Nephron progenitor cell (in vitro differentiated cells): ENCODE data around the gene KANSL1.

Experiments used
- DNase-seq: peaks from one replicate; pipeline ENCODE4 v3.0.0; 2021
- H3K27ac Mint-ChIP-seq: 2 replicates; pipeline ENCODE4 v1.8.0; 2021; ENCODE audit warnings: mild to moderate bottlenecking, moderate library complexity, mixed read lengths
- H3K27me3 Mint-ChIP-seq: 2 replicates; pipeline ENCODE4 v1.8.0; 2021; ENCODE audit warnings: mild to moderate bottlenecking, low read depth, mixed read lengths; ENCODE audit not compliant: poor library complexity
- H3K36me3 Mint-ChIP-seq: 2 replicates; pipeline ENCODE4 v1.8.0; 2021; ENCODE audit warnings: low read depth, mixed read lengths
- H3K4me1 Mint-ChIP-seq: 2 replicates; pipeline ENCODE4 v1.8.0; 2021; ENCODE audit warnings: mixed read lengths
- H3K4me3 Mint-ChIP-seq: 2 replicates; pipeline ENCODE4 v1.8.0; 2021; ENCODE audit warnings: mild to moderate bottlenecking, moderate library complexity, mixed read lengths
- H3K9me3 Mint-ChIP-seq: 2 replicates; pipeline ENCODE4 v1.8.0; 2021; ENCODE audit warnings: mild to moderate bottlenecking, moderate library complexity, mixed read lengths
- TF ChIP-seq, protein P1 (sequence below): fragments of 200-600 bp; sonication (generic); IDR thresholded peaks from 2 replicates; pipeline ENCODE4 v1.5.0; 2021; ENCODE audit warnings: antibody characterized with exemption

KANSL1 gene

DNA sequence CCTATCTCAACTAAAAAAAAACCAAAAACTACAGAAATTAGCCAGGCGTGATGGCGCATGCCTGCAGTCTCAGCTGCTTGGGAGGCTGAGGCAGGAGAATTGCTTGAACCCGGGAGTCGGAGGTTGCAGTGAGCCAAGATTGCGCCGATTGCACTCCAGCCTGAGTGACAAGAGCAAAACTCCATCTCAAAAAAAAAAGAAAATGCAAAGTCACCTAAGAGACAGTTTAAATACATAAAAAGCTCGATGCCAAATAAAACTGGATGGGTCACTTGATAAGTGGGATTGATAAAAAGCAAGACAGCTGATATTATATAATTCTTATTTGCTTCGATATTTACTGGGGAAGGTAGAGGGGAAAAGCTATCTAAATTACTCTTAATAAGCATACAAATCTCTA, 15.8 kb upstream of the KANSL1 start:
- H3K9me3 Mint-ChIP-seq = peaks cover 30% of the 10 kb centered on the region
- peaks cover 7% of the 10 kb centered on the region for H3K4me1 Mint-ChIP-seq
- H3K4me3 Mint-ChIP-seq = no peak overlapping the region
- no peak overlapping the region for H3K27ac Mint-ChIP-seq
- peaks cover 3% of the 10 kb centered on the region for H3K27me3 Mint-ChIP-seq
- no peak for DNase-seq
- H3K36me3 Mint-ChIP-seq = peaks cover 78% of the 10 kb centered on the region
- TF ChIP-seq, protein P1, sequence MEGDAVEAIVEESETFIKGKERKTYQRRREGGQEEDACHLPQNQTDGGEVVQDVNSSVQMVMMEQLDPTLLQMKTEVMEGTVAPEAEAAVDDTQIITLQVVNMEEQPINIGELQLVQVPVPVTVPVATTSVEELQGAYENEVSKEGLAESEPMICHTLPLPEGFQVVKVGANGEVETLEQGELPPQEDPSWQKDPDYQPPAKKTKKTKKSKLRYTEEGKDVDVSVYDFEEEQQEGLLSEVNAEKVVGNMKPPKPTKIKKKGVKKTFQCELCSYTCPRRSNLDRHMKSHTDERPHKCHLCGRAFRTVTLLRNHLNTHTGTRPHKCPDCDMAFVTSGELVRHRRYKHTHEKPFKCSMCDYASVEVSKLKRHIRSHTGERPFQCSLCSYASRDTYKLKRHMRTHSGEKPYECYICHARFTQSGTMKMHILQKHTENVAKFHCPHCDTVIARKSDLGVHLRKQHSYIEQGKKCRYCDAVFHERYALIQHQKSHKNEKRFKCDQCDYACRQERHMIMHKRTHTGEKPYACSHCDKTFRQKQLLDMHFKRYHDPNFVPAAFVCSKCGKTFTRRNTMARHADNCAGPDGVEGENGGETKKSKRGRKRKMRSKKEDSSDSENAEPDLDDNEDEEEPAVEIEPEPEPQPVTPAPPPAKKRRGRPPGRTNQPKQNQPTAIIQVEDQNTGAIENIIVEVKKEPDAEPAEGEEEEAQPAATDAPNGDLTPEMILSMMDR = no peak

DNA sequence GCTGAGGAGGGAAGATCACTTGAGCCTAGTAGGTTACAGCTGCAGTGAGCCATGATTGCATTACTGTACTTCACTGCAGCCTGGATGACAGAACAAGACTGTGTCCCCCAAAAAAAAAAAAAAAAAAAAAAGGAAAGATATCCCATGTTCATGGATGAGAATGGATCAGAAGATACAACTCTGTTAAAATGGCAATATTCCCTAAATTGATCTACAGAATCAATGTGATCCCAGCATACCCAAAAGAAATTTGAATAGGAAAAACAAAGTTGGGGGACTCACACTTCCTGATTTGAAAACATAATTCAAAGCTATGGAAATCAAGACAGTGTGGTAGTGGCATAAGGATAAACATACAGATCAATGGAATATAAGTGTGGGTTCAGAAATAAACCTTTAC, 12.7 kb upstream of the KANSL1 start:
- H3K27ac Mint-ChIP-seq = no peak overlapping the region
- TF ChIP-seq, protein P1 = no peak
- peaks cover 3% of the 10 kb centered on the region for H3K27me3 Mint-ChIP-seq
- DNase-seq = no peak
- H3K4me1 Mint-ChIP-seq = no peaks in the 10 kb centered on the region
- H3K9me3 Mint-ChIP-seq = peaks cover 48% of the 10 kb centered on the region
- peaks cover 93% of the 10 kb centered on the region for H3K36me3 Mint-ChIP-seq
- no peak overlapping the region for H3K4me3 Mint-ChIP-seq

DNA sequence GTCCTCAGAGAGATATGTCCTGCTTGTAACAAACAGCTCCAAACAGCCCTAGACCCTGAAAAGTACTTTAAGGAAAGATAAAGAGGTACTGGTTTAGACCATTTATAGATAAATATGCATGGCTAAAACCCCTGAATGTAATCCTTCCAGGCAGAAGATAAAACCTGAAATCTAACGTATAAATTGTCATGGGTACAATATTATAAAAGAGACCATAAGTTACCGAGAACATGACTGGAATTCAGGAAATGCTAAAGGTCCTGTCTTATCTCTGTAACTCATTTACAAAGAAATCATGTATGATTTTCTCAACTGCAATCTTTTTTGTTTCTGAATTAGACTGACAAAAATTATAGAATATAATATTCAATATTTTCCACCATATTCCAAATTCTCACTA, 9.2 kb upstream of the KANSL1 start:
- no peaks in the 10 kb centered on the region for H3K27me3 Mint-ChIP-seq
- H3K4me3 Mint-ChIP-seq = no peak overlapping the region
- H3K27ac Mint-ChIP-seq = no peak overlapping the region
- peaks cover 74% of the 10 kb centered on the region for H3K9me3 Mint-ChIP-seq
- H3K4me1 Mint-ChIP-seq = no peaks in the 10 kb centered on the region
- no peak for DNase-seq
- peaks cover 95% of the 10 kb centered on the region for H3K36me3 Mint-ChIP-seq
- TF ChIP-seq, protein P1 = no peak

DNA sequence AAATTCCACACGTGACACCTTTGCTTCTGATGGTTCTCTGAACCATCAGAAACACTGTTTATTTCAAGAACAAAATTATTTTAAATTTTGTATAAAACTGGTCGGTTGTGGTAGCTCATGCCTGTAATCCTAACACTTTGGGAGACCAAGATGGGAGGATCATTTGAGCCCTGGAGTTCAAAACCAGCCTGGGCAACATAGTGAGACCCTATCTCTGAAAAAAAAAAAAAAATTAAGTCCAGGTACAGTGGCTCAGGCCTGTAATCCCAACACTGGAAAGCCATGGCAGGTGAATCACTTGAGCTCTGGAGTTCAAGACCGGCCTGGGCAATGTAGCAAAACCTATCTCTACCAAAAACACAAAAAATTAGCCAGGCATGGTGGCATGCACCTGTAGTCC, 8.3 kb upstream of the KANSL1 start:
- TF ChIP-seq, protein P1 = no peak
- Mint-ChIP-seq H3K27me3 (peaks cover 3% of the 10 kb centered on the region), H3K4me3 (no peak overlapping the region), H3K27ac (no peak overlapping the region), H3K9me3 (peaks cover 69% of the 10 kb centered on the region), H3K36me3 (peaks cover 93% of the 10 kb centered on the region), H3K4me1 (no peaks in the 10 kb centered on the region)
- no peak for DNase-seq

DNA sequence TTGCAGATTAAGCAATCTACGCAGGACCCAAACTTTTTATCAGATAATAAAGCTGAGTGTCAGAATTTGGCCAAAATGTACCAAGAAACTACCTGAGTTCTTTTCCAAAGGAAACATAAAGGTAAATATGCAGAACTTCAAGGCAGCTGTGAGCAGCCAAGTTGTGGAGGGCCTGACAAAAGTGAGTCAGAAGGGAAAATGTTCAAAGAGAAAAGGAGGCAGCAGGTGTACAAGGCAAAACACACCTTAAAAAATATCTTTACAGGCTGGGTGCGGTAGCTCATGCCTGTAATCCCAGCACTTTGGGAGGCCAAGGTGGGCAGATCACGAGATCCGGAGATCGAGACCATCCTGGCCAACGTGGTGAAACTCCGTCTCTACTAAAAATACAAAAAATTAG, 7.0 kb upstream of the KANSL1 start:
- TF ChIP-seq, protein P1 = no peak
- Mint-ChIP-seq H3K4me3 (no peak overlapping the region), H3K36me3 (peaks cover 80% of the 10 kb centered on the region), H3K9me3 (peaks cover 56% of the 10 kb centered on the region), H3K4me1 (no peaks in the 10 kb centered on the region), H3K27me3 (peaks cover 3% of the 10 kb centered on the region), H3K27ac (peak overlapping the region; percentile 21)
- no peak for DNase-seq

DNA sequence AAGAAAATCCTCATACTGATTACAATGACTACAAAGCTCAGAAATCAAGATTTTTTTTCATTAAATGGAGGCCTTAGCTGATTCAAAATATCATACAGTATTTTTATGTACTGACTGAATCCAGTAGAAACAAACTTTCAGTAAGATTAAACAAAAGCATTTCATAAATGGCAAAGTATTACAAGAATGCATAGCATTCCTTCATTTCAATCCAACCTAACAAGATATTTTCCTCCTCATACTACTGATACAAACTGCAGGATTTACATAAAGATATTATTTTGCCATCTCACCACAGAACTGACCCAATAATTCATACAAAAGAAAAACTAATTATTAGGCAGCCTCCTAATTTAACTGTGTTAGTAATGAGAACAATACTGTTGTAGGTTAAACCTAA, 6.2 kb upstream of the KANSL1 start:
- no peak for DNase-seq
- Mint-ChIP-seq H3K9me3 (peaks cover 48% of the 10 kb centered on the region), H3K4me3 (no peak overlapping the region), H3K4me1 (peaks cover 8% of the 10 kb centered on the region), H3K27ac (no peak overlapping the region), H3K36me3 (peaks cover 72% of the 10 kb centered on the region), H3K27me3 (peaks cover 3% of the 10 kb centered on the region)
- TF ChIP-seq, protein P1 = no peak
